ENCODE data around the gene LGALS9.
A peak's percentile ranks its signal among the peaks of the same experiment; 100 is the strongest.
"Not testable (repeated sequence)": the region's sequence is repeated elsewhere in the genome, so short reads cannot be mapped to it uniquely, and the experiment has no call there.

Gene LGALS9

GRCh38 chr17:27631897-27632725, 1.1 kb downstream of the LGALS9 start:
- DNase-seq = no peak

- not testable (repeated sequence) for DNase-seq
These were observed 1.8 kb downstream of the LGALS9 start for GRCh38 chr17:27632766-27633165.

GRCh38 chr17:27633312-27634025, 2.5 kb downstream of the LGALS9 start:
- DNase-seq = no peak

- DNase-seq = no peak
These were observed 3.0 kb downstream of the LGALS9 start for GRCh38 chr17:27634026-27634335.

- no peak for DNase-seq
These were observed 3.8 kb downstream of the LGALS9 start for GRCh38 chr17:27634776-27635175.

- no peak for DNase-seq
These were observed 4.4 kb downstream of the LGALS9 start for GRCh38 chr17:27635275-27635823.

- DNase-seq = not testable (repeated sequence)
These were observed 5.1 kb downstream of the LGALS9 start for GRCh38 chr17:27636005-27636520.

GRCh38 chr17:27637818-27638217, 6.8 kb downstream of the LGALS9 start:
- not testable (repeated sequence) for DNase-seq

GRCh38 chr17:27638415-27638914, 7.5 kb downstream of the LGALS9 start:
- not testable (repeated sequence) for DNase-seq

- DNase-seq = no peak
These were observed 9.8 kb downstream of the LGALS9 start for GRCh38 chr17:27640790-27641189.

- DNase-seq = no peak
These were observed 13.6 kb downstream of the LGALS9 start for GRCh38 chr17:27644586-27644985.

- DNase-seq = not testable (repeated sequence)
These were observed 14.6 kb downstream of the LGALS9 start for GRCh38 chr17:27645621-27646020.

- DNase-seq = no peak
These were observed 15.2 kb downstream of the LGALS9 start for GRCh38 chr17:27646232-27646631.

GRCh38 chr17:27647765-27648164, 16.8 kb downstream of the LGALS9 start:
- no peak for DNase-seq

GRCh38 chr17:27649111-27649571, 18.2 kb downstream of the LGALS9 start:
- not testable (repeated sequence) for DNase-seq

GRCh38 chr17:27649929-27650328, 18.9 kb downstream of the LGALS9 start:
- no peak for DNase-seq

GRCh38 chr17:27650836-27651235, 19.8 kb downstream of the LGALS9 start:
- DNase-seq = no peak

GRCh38 chr17:27651411-27652345, 20.7 kb downstream of the LGALS9 start:
- peak in 1 of 2 experiments; percentile 8 for DNase-seq

- DNase-seq = not testable (repeated sequence)
These were observed 22.5 kb downstream of the LGALS9 start for GRCh38 chr17:27653449-27653971.

- DNase-seq = no peak
These were observed 23.1 kb downstream of the LGALS9 start for GRCh38 chr17:27654136-27654535.

GRCh38 chr17:27654654-27655524, 23.9 kb downstream of the LGALS9 start:
- DNase-seq = peak; percentile 63 to 83
